ENCODE measurements around the gene NR2C1. TPM values are rescaled to one million over a fixed set of nuclear protein-coding genes. Genes with fewer than 3 reads are reported as not detected.

The NR2C1 gene
- total RNA-seq, 1 donor, result 25.4 TPM

DNA sequence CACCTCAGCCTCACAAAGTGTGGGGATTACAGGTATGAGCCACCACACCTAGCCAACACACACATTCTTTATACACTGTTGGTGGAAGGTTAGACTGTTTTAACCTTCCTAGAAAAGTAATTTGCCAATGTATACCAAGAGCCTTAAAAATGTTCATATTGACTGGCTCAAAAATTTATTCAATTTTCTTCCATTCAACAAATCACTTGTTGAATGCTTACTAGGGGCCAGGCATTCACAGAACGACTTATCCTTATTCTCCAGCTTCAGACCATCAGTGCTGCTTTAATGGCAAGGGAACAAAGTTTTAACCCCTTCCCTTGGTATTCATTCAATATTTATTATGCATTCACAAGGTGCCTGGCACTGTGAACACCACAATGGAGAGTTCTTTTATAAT is 3.0 kb downstream of the NR2C1 start:
- H3K4me3 ChIP-seq (ENCODE audit: low read depth, low read length), result no peak overlapping the region
- no peak for TF ChIP-seq CTCF (IDR thresholded peaks at IDR 0.05; ENCODE audit: insufficient read depth, low read length)
- DNase-seq (ENCODE audit: low read depth), result no peak

- TF ChIP-seq CTCF (IDR thresholded peaks at IDR 0.05; ENCODE audit: insufficient read depth, low read length), result no peak
- no peak for DNase-seq (ENCODE audit: low read depth)
- H3K4me3 ChIP-seq (ENCODE audit: low read depth, low read length), result no peak overlapping the region
Observed at GRCh38 chr12:95066091-95066855, 7.1 kb downstream of the NR2C1 start.

GRCh38 chr12:95060951-95061350 is 12.5 kb downstream of the NR2C1 start:
- no peak for DNase-seq (ENCODE audit: low read depth)
- no peak for TF ChIP-seq CTCF (IDR thresholded peaks at IDR 0.05; ENCODE audit: insufficient read depth, low read length)
- no peak overlapping the region for H3K4me3 ChIP-seq (ENCODE audit: low read depth, low read length)

- DNase-seq (ENCODE audit: low read depth), result no peak
- no peak overlapping the region for H3K4me3 ChIP-seq (ENCODE audit: low read depth, low read length)
- no peak for TF ChIP-seq CTCF (IDR thresholded peaks at IDR 0.05; ENCODE audit: insufficient read depth, low read length)
Observed at GRCh38 chr12:95059984-95060383, 13.4 kb downstream of the NR2C1 start.

GRCh38 chr12:95057424-95057823 is 16.0 kb downstream of the NR2C1 start:
- no peak for DNase-seq (ENCODE audit: low read depth)
- no peak for TF ChIP-seq CTCF (IDR thresholded peaks at IDR 0.05; ENCODE audit: insufficient read depth, low read length)
- H3K4me3 ChIP-seq (ENCODE audit: low read depth, low read length), result no peak overlapping the region

DNA sequence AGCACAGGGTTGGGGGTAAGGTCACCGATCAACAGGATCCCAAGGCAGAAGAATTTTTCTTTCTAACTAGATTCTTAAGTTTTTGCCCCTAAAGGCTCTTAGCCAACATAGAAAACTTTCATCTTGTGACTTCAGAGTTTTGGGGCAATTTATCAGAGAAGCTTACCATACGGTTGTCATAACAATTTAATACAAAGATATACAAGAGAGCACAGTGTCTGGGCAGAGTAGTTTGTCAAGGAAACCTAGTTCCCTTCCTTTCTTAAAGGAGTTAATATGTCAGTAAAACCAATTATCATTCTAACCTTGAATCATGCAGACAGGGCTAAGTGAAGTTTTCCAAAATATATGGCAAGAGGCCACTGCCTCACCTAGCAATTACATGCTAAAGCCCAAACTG is 18.4 kb downstream of the NR2C1 start:
- no peak overlapping the region for H3K4me3 ChIP-seq (ENCODE audit: low read depth, low read length)
- no peak for DNase-seq (ENCODE audit: low read depth)
- no peak for TF ChIP-seq CTCF (IDR thresholded peaks at IDR 0.05; ENCODE audit: insufficient read depth, low read length)

- no peak for TF ChIP-seq CTCF (IDR thresholded peaks at IDR 0.05; ENCODE audit: insufficient read depth, low read length)
- no peak for DNase-seq (ENCODE audit: low read depth)
- H3K4me3 ChIP-seq (ENCODE audit: low read depth, low read length), result no peak overlapping the region
Observed at GRCh38 chr12:95054206-95054605, 19.2 kb downstream of the NR2C1 start.
